Calu3 (cell line): Measurements from ENCODE around the gene ESRRB. TPM values are rescaled to one million over a fixed set of nuclear protein-coding genes. Genes with fewer than 3 reads are reported as not detected.

ENCODE experiments used
- BruUV-seq: library from RNA; stranded (reverse); fragments of 400-500 nt; replicated peaks from 2 replicates; lab custom pipeline; 2021; lab: Mats Ljungman, UMichigan
- CTCF ChIA-PET: fragments of 300-600 bp; sonication (Branson Sonifier 250); formaldehyde crosslinking; loops from one replicate; lab custom pipeline; 2022; ENCODE audit warnings: antibody characterized with exemption; lab: Charles Lee
- DNase-seq: peaks from one replicate; pipeline ENCODE4 v3.0.0; 2022
- H3K27ac Mint-ChIP-seq: one replicate; pipeline ENCODE4 v1.8.0; 2022; ENCODE audit warnings: mixed read lengths; ENCODE audit not compliant: unreplicated experiment
- H3K27me3 Mint-ChIP-seq: one replicate; pipeline ENCODE4 v1.8.0; 2022; ENCODE audit warnings: mixed read lengths; ENCODE audit not compliant: unreplicated experiment
- H3K36me3 Mint-ChIP-seq: one replicate; pipeline ENCODE4 v1.8.0; 2022; ENCODE audit warnings: mild to moderate bottlenecking, moderate library complexity, mixed read lengths; ENCODE audit not compliant: insufficient read depth, unreplicated experiment
- H3K4me1 Mint-ChIP-seq: one replicate; pipeline ENCODE4 v1.8.0; 2022; ENCODE audit warnings: mild to moderate bottlenecking, low read depth, mixed read lengths; ENCODE audit not compliant: unreplicated experiment
- H3K4me3 Mint-ChIP-seq: one replicate; pipeline ENCODE4 v1.8.0; 2022; ENCODE audit warnings: mild to moderate bottlenecking, low read depth, moderate library complexity, mixed read lengths; ENCODE audit not compliant: unreplicated experiment
- H3K9me3 Mint-ChIP-seq: one replicate; pipeline ENCODE4 v1.8.0; 2022; ENCODE audit warnings: low read depth, mixed read lengths; ENCODE audit not compliant: unreplicated experiment
- CTCF ChIP-seq: fragments of 200-600 bp; IDR thresholded peaks from one replicate; pipeline ENCODE4 v1.8.0; 2022; ENCODE audit warnings: antibody characterized with exemption; ENCODE audit not compliant: unreplicated experiment
- intact Hi-C: fragments of 100-400 bp; cut with micrococcal nuclease; formaldehyde crosslinking; loops from one replicate; pipeline ENCODE4 v1.10.0; 2022; ENCODE audit not compliant: unreplicated experiment
- total RNA-seq: library from RNA; stranded (reverse); gene quantifications from 2 replicates; pipeline ENCODE4 v1.2.3, GENCODE V29; 2022

Gene ESRRB
- total RNA-seq, 1 experiment from 2014 or later, result 0.21 TPM

- Mint-ChIP-seq H3K27ac (no peak overlapping the region), H3K27me3 (peaks cover 30% of the 10 kb centered on the region), H3K4me3 (no peak overlapping the region), H3K36me3 (no peaks in the 10 kb centered on the region), H3K9me3 (no peaks in the 10 kb centered on the region), H3K4me1 (no peaks in the 10 kb centered on the region)
- no TSS peak for BruUV-seq
- no peak for DNase-seq
- TF ChIP-seq CTCF, result no peak
- CTCF ChIA-PET, result no interaction called here
- intact Hi-C loops, result no loop called here
These were observed 85.9 kb downstream of the ESRRB start for GRCh38 chr14:76461886-76462285.

- CTCF ChIA-PET, result no interaction called here
- no peaks in the 10 kb centered on the region for H3K4me1 Mint-ChIP-seq
- H3K4me3 Mint-ChIP-seq, result no peak overlapping the region
- intact Hi-C loops, result no loop called here
- no peaks in the 10 kb centered on the region for H3K36me3 Mint-ChIP-seq
- no peak for DNase-seq
- no peak overlapping the region for H3K27ac Mint-ChIP-seq
- peaks cover 27% of the 10 kb centered on the region for H3K27me3 Mint-ChIP-seq
- BruUV-seq, result no TSS peak
- H3K9me3 Mint-ChIP-seq, result no peaks in the 10 kb centered on the region
- TF ChIP-seq CTCF, result no peak
These were observed 86.4 kb downstream of the ESRRB start for GRCh38 chr14:76462330-76462729.

GRCh38 chr14:76463105-76463504 lies 87.2 kb downstream of the ESRRB start:
- Mint-ChIP-seq H3K27ac (no peak overlapping the region), H3K4me1 (no peaks in the 10 kb centered on the region), H3K4me3 (no peak overlapping the region), H3K27me3 (peaks cover 26% of the 10 kb centered on the region), H3K36me3 (no peaks in the 10 kb centered on the region), H3K9me3 (no peaks in the 10 kb centered on the region)
- CTCF ChIA-PET, result no interaction called here
- TF ChIP-seq CTCF, result no peak
- DNase-seq, result no peak
- intact Hi-C loops, result no loop called here
- no TSS peak for BruUV-seq

GRCh38 chr14:76464856-76465255 lies 88.9 kb downstream of the ESRRB start:
- Mint-ChIP-seq H3K36me3 (no peaks in the 10 kb centered on the region), H3K4me1 (no peaks in the 10 kb centered on the region), H3K4me3 (no peak overlapping the region), H3K27me3 (peaks cover 26% of the 10 kb centered on the region), H3K9me3 (no peaks in the 10 kb centered on the region), H3K27ac (no peak overlapping the region)
- intact Hi-C loops, result no loop called here
- no TSS peak for BruUV-seq
- DNase-seq, result no peak
- TF ChIP-seq CTCF, result no peak
- CTCF ChIA-PET, result no interaction called here
